H54 (cell line): Measurements from ENCODE around the gene THRB.
A peak's percentile ranks its signal among the peaks of the same experiment; 100 is the strongest.

Source experiments
- DNase-seq: peaks from one replicate; pipeline ENCODE4 v3.0.0; 2011; ENCODE audit warnings: low spot score, mixed read lengths; ENCODE audit not compliant: insufficient read length
- FAIRE-seq: peaks from 3 replicates; lab custom pipeline; 2011; peaks lifted over from hg19 to GRCh38; lab: Jason Lieb, UNC
- POLR2A ChIP-seq: IDR thresholded peaks from 2 replicates; pipeline ENCODE4 v1.6.1; 2011; ENCODE audit warnings: low read depth, mild to moderate bottlenecking, low read length

Gene THRB

DNA sequence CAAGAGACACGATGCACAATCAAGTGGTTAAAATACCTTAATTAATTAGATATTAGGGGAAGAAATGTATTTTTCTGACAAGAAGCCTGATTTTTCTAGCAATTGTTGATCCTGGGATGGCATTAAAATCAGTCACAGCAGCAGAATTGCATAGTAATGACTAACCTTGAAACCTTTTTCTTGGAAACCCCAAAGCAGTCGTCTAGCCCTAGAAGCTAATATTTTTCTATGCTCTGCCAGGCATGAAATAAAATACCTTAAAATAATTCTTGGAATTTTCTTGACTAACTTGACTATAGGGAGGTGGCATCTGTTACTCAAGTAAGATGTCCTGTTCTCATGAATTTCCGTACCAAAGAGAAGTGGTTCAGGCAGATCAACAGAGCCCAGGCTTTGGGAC lies 204.1 kb downstream of the THRB start:
- TF ChIP-seq POLR2A: no peak
- DNase-seq: no peak
- no peak for FAIRE-seq

DNA sequence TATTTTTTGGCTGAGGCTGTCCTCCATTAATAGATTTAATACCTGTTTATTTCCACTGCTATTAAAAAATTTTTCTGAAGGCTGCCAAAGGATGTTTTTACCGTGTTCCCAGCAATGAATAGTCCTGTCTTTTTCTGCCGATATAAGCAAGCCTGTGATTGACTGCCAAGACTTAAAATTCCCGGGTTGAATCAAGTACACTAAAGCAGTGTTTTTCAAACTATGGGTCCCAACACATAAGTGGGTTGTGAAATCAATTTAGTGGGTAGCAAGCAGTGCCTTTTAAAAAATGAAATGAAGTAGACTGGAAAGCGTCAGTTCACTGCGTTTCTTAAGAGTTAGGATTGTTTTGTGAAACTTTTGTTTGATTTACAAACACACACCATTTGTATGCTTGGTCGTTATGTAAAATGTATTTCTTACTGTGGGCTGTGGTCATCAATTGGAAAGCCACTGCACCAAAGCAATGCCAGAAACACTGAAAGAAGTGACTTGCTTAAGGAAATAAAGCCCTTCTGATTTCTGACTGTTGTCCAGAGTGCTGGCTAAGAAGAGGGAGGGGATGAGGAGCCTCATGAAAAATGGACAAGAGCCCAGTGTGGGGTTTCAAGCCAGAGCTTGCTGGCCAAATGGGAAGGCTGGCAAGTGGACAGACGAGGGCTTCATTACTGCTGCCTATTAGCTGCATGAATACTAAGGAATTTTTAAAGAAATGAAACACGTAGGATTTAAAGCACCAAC lies 206.0 kb downstream of the THRB start:
- DNase-seq (no peak), FAIRE-seq (no peak)
- no peak for TF ChIP-seq POLR2A

DNA sequence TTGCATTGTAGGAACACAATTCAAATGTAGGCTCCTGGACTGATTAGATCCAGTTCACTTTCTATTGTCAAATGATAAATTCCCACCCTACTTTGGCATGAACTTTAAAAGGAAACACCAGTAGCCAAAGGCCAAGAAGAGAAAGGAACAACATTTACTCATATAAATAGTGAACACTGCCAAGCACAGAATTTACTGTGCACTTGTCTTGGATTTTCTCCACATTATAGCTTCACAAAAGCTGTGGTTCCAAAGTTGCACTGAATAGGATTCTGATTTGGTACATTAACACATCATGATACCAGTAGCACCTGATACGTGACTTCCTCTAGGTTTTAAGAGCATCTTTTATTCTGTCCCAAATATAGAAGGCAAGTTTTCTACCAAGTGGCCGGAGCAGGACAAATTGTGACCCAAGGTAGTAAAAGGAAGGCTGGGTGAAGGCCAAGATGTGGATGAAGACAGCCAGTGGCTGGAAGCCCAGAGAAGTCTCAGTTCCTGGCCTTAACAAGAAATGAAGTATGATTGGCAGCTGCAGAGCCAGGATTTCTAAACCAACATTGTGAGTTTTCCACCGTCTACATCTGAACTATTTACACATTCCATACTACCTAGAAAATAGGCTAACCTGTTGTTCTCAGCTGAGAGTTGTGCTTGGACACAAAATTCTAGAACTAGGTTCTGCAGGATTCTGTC lies 206.7 kb downstream of the THRB start:
- no peak for TF ChIP-seq POLR2A
- DNase-seq (no peak), FAIRE-seq (no peak)

DNA sequence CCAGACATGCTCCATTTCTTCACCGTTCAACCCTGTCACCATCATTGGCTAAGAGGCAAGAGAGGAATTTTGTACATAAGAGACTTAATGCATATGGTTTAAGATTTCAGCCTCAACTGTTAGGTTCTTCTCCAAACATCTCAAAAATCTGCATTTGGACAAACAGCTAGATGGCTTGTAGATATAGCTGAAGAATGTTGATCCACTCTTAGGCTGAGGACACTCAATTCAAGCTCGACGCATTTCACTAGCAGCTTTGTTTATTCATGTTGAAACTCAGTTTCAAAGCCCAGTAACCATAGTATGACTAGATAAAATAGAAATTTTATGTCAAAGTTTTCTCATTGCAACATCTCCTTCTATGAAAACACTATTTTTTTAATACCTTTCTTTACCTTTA lies 208.2 kb downstream of the THRB start:
- DNase-seq (no peak), FAIRE-seq (no peak)
- no peak for TF ChIP-seq POLR2A

DNA sequence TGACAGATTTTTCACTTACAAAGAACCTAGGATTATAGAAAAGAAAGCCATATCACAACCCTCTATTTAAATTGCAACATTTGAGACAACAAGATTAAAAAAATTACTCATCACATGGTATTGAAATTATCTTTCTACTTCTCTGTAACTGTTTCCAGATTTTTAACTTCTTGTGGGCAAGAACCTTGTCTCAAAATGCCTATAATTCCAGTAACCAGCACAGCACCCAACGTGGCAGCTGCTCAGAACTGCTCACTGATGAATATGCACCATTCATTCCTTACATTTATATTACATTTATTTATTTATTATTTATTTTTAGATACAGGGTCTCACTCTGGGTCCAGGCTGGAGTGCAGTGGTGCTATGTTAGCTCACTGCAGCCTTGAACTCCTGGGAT lies 216.1 kb downstream of the THRB start:
- no peak for TF ChIP-seq POLR2A
- DNase-seq (no peak), FAIRE-seq (no peak)

DNA sequence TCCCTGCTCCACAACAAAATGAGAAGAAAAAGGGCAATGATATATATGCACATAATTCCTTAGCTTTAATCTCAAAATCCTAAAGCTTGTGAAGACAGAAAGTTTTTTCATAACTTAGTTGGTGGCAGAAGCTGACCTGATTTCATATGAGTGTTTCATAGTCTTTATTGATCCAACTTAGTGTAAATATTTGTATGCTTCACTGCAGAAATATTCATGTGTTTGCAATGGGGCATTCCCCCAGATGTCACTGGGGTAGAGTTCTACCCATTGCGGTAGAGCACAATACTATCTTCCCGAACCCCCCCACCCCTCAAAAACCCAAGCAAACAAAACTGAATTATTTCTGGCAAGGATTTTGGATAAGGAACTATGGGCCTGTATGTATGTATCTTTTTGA lies 221.2 kb downstream of the THRB start:
- DNase-seq (no peak), FAIRE-seq (no peak)
- no peak for TF ChIP-seq POLR2A

DNA sequence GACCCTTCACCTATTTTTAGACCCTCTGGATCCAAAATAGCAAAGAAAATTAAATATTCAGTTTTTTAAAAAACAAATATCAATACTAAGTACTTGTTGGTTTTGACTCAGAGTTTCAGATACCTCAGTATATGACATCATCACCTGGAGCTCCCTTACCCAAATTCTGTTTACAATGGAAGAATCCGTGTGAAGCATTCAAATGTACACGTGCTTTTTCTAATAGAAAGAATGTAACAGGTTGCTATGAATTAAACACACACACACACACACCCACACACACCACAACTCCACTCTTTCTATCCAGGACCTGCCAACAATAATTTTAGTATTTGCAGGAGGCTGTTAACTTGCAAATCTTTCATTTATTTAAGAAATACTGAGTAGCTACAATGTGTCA lies 221.8 kb downstream of the THRB start:
- no peak for FAIRE-seq
- no peak for TF ChIP-seq POLR2A
- DNase-seq: no peak

DNA sequence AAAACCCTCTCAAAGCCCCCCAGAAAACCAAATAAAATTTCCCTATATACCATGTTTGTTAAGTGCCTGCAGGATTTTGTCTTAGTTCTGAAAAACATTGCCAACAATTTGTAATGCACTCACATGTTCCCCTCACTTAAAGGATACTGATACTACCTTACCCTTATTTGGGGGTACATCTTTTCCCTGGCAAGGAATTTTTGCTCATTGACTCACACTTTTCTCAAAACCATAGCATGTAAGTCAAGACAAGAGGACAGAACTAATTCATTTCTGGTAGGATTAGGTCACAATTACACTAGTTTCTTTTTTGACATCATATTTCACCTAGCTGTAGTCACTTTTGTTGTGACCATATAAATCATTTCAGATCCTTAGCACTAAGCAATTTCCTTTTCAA lies 222.2 kb downstream of the THRB start:
- FAIRE-seq (no peak), DNase-seq (no peak)
- TF ChIP-seq POLR2A: no peak

DNA sequence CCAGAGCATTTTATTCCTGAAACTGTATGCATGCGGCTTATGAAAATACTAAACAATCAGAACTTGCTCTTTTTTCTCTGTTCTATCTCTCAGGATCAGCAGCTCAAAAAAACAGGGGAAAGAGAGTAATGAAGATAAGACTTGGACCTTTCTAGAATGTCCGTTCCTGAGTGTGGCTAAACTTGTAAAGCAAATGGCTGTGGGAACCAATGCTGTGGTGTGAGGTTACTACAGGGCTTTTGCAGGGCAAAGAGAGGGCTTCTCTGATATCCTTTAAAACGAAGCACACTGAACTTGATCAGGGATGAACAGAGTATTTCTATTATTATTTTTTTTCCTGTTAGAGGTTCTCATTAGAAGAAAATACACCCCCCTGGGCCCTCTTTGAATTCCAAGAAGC lies 223.4 kb downstream of the THRB start:
- FAIRE-seq (no peak), DNase-seq (no peak)
- no peak for TF ChIP-seq POLR2A

DNA sequence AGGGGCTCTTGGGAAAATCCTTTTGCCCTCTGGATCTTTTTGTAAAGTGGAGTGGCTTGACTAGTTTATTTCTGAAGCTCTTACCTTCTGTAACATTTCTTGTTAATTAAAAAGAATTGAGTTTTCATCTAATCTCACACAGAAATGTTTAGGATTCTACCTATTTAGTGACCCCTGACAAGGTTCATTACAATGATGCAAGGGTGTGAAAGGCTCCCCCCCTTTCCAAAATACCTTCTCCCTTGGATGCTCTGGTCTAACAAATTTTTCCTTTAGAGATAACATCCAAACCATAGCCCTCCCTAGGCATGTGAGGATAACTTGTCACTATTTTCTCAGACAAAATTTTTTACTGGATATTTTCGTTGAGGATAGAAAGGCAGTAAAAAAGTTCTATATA lies 223.9 kb downstream of the THRB start:
- no peak for FAIRE-seq
- TF ChIP-seq POLR2A: no peak
- DNase-seq: no peak

DNA sequence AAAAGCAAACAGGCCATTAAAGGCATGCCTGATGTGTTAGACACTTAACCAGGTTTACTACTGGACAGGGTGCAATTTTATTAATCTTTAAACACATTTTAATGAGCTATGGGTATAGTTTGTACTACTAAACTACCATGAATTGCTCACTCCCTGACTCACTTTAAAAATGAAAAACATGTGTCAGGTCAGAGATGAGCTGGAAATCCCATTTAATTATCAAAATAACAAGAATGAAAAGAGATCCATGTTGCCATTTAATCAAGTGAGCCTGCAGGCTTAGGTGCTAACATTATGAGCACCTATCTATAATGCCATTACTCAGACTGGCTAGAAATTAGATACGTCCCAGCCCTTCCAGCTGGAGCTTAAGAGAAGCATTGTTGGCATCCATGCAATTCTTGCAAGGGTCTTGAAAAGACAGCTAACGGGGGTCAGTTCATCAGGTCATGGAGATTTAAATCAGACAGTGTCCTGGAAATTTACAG lies 224.4 kb downstream of the THRB start:
- FAIRE-seq (no peak), DNase-seq (no peak)
- no peak for TF ChIP-seq POLR2A

DNA sequence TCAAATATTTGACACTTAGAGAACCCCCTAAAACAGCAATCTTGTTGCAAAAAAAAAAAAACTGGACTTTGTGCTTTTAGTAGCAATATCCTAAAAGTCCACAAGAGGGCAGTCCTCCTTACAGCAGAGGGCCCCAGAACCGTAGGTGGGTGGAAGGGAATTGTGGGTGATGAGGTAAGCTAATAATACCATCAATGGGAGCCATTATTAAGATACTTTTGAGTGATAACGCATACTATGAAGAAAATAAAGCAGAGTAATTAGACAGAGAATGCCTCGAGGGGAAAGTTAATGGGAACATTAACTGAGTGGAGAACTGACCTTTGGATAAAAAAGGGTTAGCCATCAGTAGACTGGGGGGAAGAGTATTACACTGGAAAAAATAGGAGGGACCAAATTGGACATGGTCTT lies 229.9 kb downstream of the THRB start:
- DNase-seq (peak; percentile 12), FAIRE-seq (peak; percentile 66)
- no peak for TF ChIP-seq POLR2A

DNA sequence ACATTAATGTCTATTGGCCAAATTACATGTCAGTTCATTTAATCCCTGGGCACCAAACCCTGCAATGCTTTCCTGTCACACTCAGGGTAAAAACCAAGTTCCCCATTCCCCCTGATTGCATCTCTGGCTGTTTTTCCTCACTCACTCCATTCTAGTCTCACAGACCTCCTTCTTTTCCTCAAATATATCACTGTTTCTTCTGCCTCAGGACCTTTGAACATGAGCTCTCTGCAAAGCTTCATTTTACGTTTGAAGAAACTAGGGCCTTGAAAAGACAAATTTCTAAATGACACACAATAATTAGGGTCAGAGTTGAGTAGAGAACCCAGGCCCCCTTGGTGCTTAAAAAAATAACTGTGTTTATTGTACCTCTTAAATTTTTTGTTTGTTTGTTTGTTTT lies 230.6 kb downstream of the THRB start:
- DNase-seq (no peak), FAIRE-seq (no peak)
- TF ChIP-seq POLR2A: no peak

DNA sequence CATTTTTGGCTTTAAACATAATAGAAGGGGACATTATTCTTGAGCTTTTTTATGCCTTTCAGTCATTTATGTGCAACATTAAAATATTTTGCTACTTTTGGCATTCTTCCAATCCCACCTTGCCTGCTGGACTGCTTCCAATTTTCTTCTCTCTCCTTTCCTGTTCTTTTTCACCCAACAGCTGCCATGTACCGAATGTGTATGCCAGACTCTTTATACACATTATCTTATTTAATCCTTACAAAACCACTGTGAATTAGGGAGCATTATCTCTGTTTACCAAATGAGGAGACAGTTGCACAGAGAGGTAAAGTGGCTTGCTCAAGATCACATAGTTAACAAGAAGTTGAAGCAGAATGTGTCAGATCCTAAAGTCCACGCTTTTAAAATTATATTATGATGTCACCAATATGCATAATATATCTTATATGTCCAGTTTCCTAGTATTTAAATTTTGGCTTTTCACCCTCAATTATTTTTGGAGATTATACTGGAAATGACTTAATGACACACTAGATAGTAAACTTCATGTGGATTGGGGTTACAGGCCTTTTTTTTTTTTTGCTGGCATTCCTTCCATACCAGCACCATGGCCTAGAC lies 231.5 kb downstream of the THRB start:
- DNase-seq (no peak), FAIRE-seq (no peak)
- TF ChIP-seq POLR2A: no peak
